SK-N-SH (cell line): ENCODE measurements around the gene HSD17B4.

Experiments
- CTCF ChIP-seq: fragments of 200-600 bp; sonication (generic); IDR thresholded peaks from 2 replicates; pipeline ENCODE4 v1.6.1; 2017; ENCODE audit warnings: antibody characterized with exemption, mild to moderate bottlenecking, moderate library complexity
- EP300 ChIP-seq, 2 experiments: IDR thresholded peaks; 2 replicates each; pipeline versions ENCODE4 v1.4.0 to v1.6.1; 2012; ENCODE audit warnings: borderline replicate concordance in 1 of 2, low read depth in 1 of 2, low read length in 1 of 2
- GABPA ChIP-seq: IDR thresholded peaks from 2 replicates; pipeline ENCODE4 v1.4.0; 2012; ENCODE audit warnings: low read depth, mild to moderate bottlenecking

GRCh38 chr5:119483155-119483554, 30.9 kb downstream of the HSD17B4 start:
- TF ChIP-seq GABPA (no peak), EP300 (IDR thresholded peaks at IDR 0.05; ENCODE audit: borderline replicate concordance in 1 of 2, low read depth in 1 of 2, low read length in 1 of 2) (no peak), CTCF (no peak)
